ENCODE results near the gene GIPC1. TPM values are rescaled to one million over a fixed set of nuclear protein-coding genes. Genes with fewer than 3 reads are reported as not detected.

GIPC1 gene
- total and polyA plus RNA-seq, 9 of the 15 experiments (the other 6 are each of a cell fraction or from before 2014, with no cell fraction given) = 0.49 to 54.7 (median 24.8) TPM

- ChIA-PET CTCF (ENCODE audit: low intra/inter-chr PET ratio) (no interaction called here), POLR2A (interaction anchor here (0.7 to 2.3 kb wide), 2 partner anchors 10 to 92 kb away, joined by 3 to 8 read pairs; no protein-coding TSS in a partner anchor)
- in situ Hi-C loops (cut with MboI) = no loop called here
- Histone ChIP-seq H3K4me1 (replicated peaks in 1 of 2; ENCODE audit: control insufficient read depth in 2 of 2, insufficient read depth in 2 of 2, low read length in 2 of 2) (peaks cover 16 to 39% of the 10 kb centered on the region in 2 experiments), H3K27ac (ENCODE audit: extremely low read depth, low read depth, low read length) (peak overlapping the region; percentile 63), H3K36me3 (ENCODE audit: control insufficient read depth, insufficient read depth, low read length) (peaks cover 59% of the 10 kb centered on the region), H3K9me3 (replicated peaks; ENCODE audit: control insufficient read depth, insufficient read depth, low read depth, low read length) (no peaks in the 10 kb centered on the region; the same call in 1 of the 2 replicates), H4K20me1 (replicated peaks; ENCODE audit: control insufficient read depth, insufficient read depth, low read length) (peaks cover 3% of the 10 kb centered on the region; the same call in 1 of the 2 replicates), H3K27me3 (ENCODE audit: control insufficient read depth in 2 of 2, insufficient read depth in 2 of 2, low read length in 2 of 2) (no peaks in the 10 kb centered on the region), H3K4me2 (ENCODE audit: insufficient read depth, low read length) (peak overlapping the region; percentile 77), H2AFZ (ENCODE audit: low read depth, low read length) (peak overlapping the region; percentile 69), H3K79me2 (ENCODE audit: control insufficient read depth, insufficient read depth, low read length) (peaks cover 59% of the 10 kb centered on the region), H3K9me1 (ENCODE audit: control insufficient read depth, insufficient read depth, low read length) (no peaks in the 10 kb centered on the region), H3K9ac (ENCODE audit: insufficient read depth in 1 of 2, low read depth in 2 of 2, low read length in 2 of 2) (peak overlapping the region; percentile 49 to 84), H3K4me3 (peak overlapping the region; percentile 43)
- ATAC-seq (peak; percentile 98), DNase-seq (ENCODE audit: extremely low read depth in 1 of 4, low spot score in 3 of 4) (peak; percentile 73 to 92 (median 77)), FAIRE-seq (peak; percentile 88)
- BruUV-seq (replicated peaks) = no TSS peak
- WGBS (ENCODE audit: insufficient coverage, low coverage, missing lambda C conversion rate) = 4% methylated on average over 9 of the region's 9 CpGs
- intact Hi-C loops (cut with micrococcal nuclease) = no loop called here
- peak; percentile 65; the same call in 1 of the 2 replicates for TF ChIP-seq ZNF511 (CRISPR knock-in tag; IDR thresholded peaks at IDR 0.05)
- TF ChIP-seq SLC30A9 (CRISPR knock-in tag; IDR thresholded peaks at IDR 0.05) = no peak
- peak; percentile 80 for TF ChIP-seq RNF2 (IDR thresholded peaks at IDR 0.05)
- TF ChIP-seq LEF1 (IDR thresholded peaks at IDR 0.05) = peak; percentile 53; the same call in 1 of the 2 replicates
- TF ChIP-seq SIN3B (IDR thresholded peaks at IDR 0.05; ENCODE audit: low read depth) = no peak
- no peak for TF ChIP-seq CBX3 (IDR thresholded peaks at IDR 0.05; ENCODE audit: borderline replicate concordance in 1 of 2, low read length in 2 of 2)
- TF ChIP-seq RBBP5 (IDR thresholded peaks at IDR 0.05; ENCODE audit: borderline replicate concordance, insufficient read depth, low read length, poor library complexity, severe bottlenecking) = no peak
- TF ChIP-seq, protein P1, sequence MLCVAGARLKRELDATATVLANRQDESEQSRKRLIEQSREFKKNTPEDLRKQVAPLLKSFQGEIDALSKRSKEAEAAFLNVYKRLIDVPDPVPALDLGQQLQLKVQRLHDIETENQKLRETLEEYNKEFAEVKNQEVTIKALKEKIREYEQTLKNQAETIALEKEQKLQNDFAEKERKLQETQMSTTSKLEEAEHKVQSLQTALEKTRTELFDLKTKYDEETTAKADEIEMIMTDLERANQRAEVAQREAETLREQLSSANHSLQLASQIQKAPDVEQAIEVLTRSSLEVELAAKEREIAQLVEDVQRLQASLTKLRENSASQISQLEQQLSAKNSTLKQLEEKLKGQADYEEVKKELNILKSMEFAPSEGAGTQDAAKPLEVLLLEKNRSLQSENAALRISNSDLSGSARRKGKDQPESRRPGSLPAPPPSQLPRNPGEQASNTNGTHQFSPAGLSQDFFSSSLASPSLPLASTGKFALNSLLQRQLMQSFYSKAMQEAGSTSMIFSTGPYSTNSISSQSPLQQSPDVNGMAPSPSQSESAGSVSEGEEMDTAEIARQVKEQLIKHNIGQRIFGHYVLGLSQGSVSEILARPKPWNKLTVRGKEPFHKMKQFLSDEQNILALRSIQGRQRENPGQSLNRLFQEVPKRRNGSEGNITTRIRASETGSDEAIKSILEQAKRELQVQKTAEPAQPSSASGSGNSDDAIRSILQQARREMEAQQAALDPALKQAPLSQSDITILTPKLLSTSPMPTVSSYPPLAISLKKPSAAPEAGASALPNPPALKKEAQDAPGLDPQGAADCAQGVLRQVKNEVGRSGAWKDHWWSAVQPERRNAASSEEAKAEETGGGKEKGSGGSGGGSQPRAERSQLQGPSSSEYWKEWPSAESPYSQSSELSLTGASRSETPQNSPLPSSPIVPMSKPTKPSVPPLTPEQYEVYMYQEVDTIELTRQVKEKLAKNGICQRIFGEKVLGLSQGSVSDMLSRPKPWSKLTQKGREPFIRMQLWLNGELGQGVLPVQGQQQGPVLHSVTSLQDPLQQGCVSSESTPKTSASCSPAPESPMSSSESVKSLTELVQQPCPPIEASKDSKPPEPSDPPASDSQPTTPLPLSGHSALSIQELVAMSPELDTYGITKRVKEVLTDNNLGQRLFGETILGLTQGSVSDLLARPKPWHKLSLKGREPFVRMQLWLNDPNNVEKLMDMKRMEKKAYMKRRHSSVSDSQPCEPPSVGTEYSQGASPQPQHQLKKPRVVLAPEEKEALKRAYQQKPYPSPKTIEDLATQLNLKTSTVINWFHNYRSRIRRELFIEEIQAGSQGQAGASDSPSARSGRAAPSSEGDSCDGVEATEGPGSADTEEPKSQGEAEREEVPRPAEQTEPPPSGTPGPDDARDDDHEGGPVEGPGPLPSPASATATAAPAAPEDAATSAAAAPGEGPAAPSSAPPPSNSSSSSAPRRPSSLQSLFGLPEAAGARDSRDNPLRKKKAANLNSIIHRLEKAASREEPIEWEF (CRISPR knock-in tag; IDR thresholded peaks at IDR 0.05) = no peak
- TF ChIP-seq YY1 (IDR thresholded peaks at IDR 0.05; ENCODE audit: borderline replicate concordance in 1 of 3, control insufficient read depth in 1 of 3, extremely low read depth in 1 of 3, insufficient read depth in 3 of 3, insufficient read length in 1 of 3, insufficient replicate concordance in 2 of 3, low read depth in 1 of 3, low read length in 2 of 3) = peak in 2 of 3 experiments; percentile 54 to 80
- no peak for TF ChIP-seq EWSR1 (IDR thresholded peaks at IDR 0.05; ENCODE audit: borderline replicate concordance, low read depth, partially characterized antibody)
- TF ChIP-seq ZNF644 (tag; IDR thresholded peaks at IDR 0.05; ENCODE audit: low read depth) = peak; percentile 72; the same call in 1 of the 2 replicates
- TF ChIP-seq ZNF174 (CRISPR knock-in tag; IDR thresholded peaks at IDR 0.05) = no peak
- no peak for TF ChIP-seq NFIX (CRISPR knock-in tag; IDR thresholded peaks at IDR 0.05; ENCODE audit: low read depth)
- no peak for TF ChIP-seq CHD4 (IDR thresholded peaks at IDR 0.05; ENCODE audit: insufficient read depth, insufficient replicate concordance, low read depth, low read length, poor library complexity, severe bottlenecking)
- TF ChIP-seq SUPT5H (IDR thresholded peaks at IDR 0.05) = peak; percentile 65
- TF ChIP-seq POLR2B (IDR thresholded peaks at IDR 0.05; ENCODE audit: low read depth, partially characterized antibody) = peak; percentile 27
- no peak for TF ChIP-seq KLF10 (CRISPR knock-in tag; IDR thresholded peaks at IDR 0.05)
These were observed 55.9 kb downstream of the GIPC1 start for GRCh38 chr19:14440049-14440448.

Data from K562 (cell line).